Activated T-helper 2 cell treated with anti-CD3 and anti-CD28 coated beads, Interferon-gamma antibody, Interleukin-2, Interleukin-4, amounts not matched to agents 10 μg/mL and 5 μg/mL and 100 μg/mL, durations not matched to agents 14 hours and 24 hours and 36 hours (primary cell): Measurements from ENCODE around the gene JDP2. TPM values are rescaled to one million over a fixed set of nuclear protein-coding genes. Genes with fewer than 3 reads are reported as not detected.

Source experiments
- DNase-seq: peaks from one replicate; pipeline ENCODE4 v3.0.0; 2021; ENCODE audit warnings: low spot score
- H3K27ac Mint-ChIP-seq: one replicate; pipeline ENCODE4 v1.8.0; 2021; ENCODE audit warnings: mixed read lengths
- H3K27me3 Mint-ChIP-seq: one replicate; pipeline ENCODE4 v1.8.0; 2021; ENCODE audit warnings: low read depth, mixed read lengths
- H3K36me3 Mint-ChIP-seq: one replicate; pipeline ENCODE4 v1.8.0; 2021; ENCODE audit warnings: low read depth, mixed read lengths
- H3K4me1 Mint-ChIP-seq: one replicate; pipeline ENCODE4 v1.8.0; 2021; ENCODE audit warnings: low read depth, mixed read lengths
- H3K4me3 Mint-ChIP-seq: one replicate; pipeline ENCODE4 v1.8.0; 2021; ENCODE audit warnings: low read depth, mild to moderate bottlenecking, moderate library complexity, mixed read lengths
- H3K9me3 Mint-ChIP-seq: one replicate; pipeline ENCODE4 v1.8.0; 2021; ENCODE audit warnings: mixed read lengths
- intact Hi-C: fragments of 100-400 bp; cut with micrococcal nuclease; formaldehyde crosslinking; loops from one replicate; pipeline ENCODE4 v1.15.1; 2023
- total RNA-seq: library from RNA; stranded (reverse); gene quantifications from 2 replicates; pipeline ENCODE4 v1.2.3, GENCODE V29; 2022

JDP2 gene
- total RNA-seq, 1 donor from 2014 or later: 1.1 TPM

DNA sequence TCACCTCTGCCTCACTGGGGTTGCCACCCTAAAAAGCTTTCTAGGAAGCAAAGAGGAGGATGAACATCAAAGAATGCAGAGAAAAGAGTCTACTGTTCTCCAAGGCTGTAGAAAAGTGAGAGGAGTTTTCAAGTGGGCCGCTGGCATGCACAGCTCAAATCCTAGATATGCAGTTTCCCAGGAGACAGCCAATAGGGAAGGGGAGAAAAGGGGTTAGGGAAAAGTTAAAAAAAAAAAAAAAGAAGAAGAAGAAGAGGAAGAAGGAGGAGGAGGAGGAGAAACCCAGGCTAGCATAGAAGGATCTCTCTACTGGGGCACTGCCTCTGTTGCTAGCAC is 95.1 kb downstream of the JDP2 start:
- Mint-ChIP-seq H3K4me3 (peak overlapping the region; percentile 100), H3K9me3 (no peaks in the 10 kb centered on the region), H3K4me1 (peaks cover 71% of the 10 kb centered on the region), H3K36me3 (peaks cover 57% of the 10 kb centered on the region), H3K27me3 (no peaks in the 10 kb centered on the region), H3K27ac (peak overlapping the region; percentile 99)
- DNase-seq: no peak
- intact Hi-C loops: loop anchor here (1.0 to 5.0 kb wide), 4 partner anchors 16 to 39 kb away; no protein-coding TSS in a partner anchor

Other genes starting within 250 kb of the JDP2 start
- 24.7 and 27.8 TPM in 2 replicates for gene FOS, start 149.2 kb upstream of the JDP2 start, total RNA-seq
- 152 and 154 TPM in 2 replicates for gene BATF, start 94.4 kb downstream of the JDP2 start, total RNA-seq
- 3.2 and 5.9 TPM in 2 replicates for gene FLVCR2, start 150.6 kb downstream of the JDP2 start, total RNA-seq
- gene ERG28, start 232.9 kb downstream of the JDP2 start, total RNA-seq: 20.3 and 21.6 TPM in 2 replicates
- gene TTLL5, start 233.2 kb downstream of the JDP2 start, total RNA-seq: 28.8 and 29.6 TPM in 2 replicates